Keratinocyte (primary cell): Measurements from ENCODE around the gene PCBP2. TPM values are rescaled to one million over a fixed set of nuclear protein-coding genes. Genes with fewer than 3 reads are reported as not detected.
"Not testable (repeated sequence)": the region's sequence is repeated elsewhere in the genome, so short reads cannot be mapped to it uniquely, and the experiment has no call there.

ENCODE experiments used
- DNase-seq: peaks from one replicate; pipeline ENCODE4 v3.0.0-alpha.2; 2011; ENCODE audit warnings: low read depth, missing footprints, low spot score
- FAIRE-seq: peaks from 2 replicates; lab custom pipeline; 2011; peaks lifted over from hg19 to GRCh38; lab: Jason Lieb, UNC
- H2AFZ ChIP-seq: 2 replicates; pipeline ENCODE4 v1.6.0; 2012; ENCODE audit warnings: low read length, control low read depth, inconsistent platforms; ENCODE audit not compliant: control insufficient read depth
- H3K27ac ChIP-seq: 2 replicates; pipeline ENCODE4 v1.5.1; 2011; ENCODE audit warnings: low read length; ENCODE audit not compliant: control insufficient read depth, insufficient read depth
- H3K27me3 ChIP-seq: 3 replicates; pipeline ENCODE4 v1.6.0; 2011; ENCODE audit warnings: low read length; ENCODE audit not compliant: control insufficient read depth, insufficient read depth; ENCODE audit errors: extremely low read depth
- H3K36me3 ChIP-seq, 2 experiments: 2 replicates in 1 of 2; 3 replicates in 1 of 2; pipeline ENCODE4 v1.5.1; 2011; ENCODE audit warnings: low read length in 2 of 2, mild to moderate bottlenecking in 1 of 2; ENCODE audit not compliant: control insufficient read depth in 2 of 2, insufficient read depth in 2 of 2; ENCODE audit errors: extremely low read depth in 1 of 2
- H3K4me1 ChIP-seq: 3 replicates; pipeline ENCODE4 v1.5.1; 2011; ENCODE audit warnings: low read length; ENCODE audit not compliant: control insufficient read depth, insufficient read depth; ENCODE audit errors: extremely low read depth
- H3K4me2 ChIP-seq: 3 replicates; pipeline ENCODE4 v1.6.0; 2011; ENCODE audit warnings: low read depth, low read length; ENCODE audit not compliant: control insufficient read depth, insufficient read depth; ENCODE audit errors: extremely low read depth
- H3K4me3 ChIP-seq, 3 experiments: fragments of 200-600 bp in 1 of 3; sonication (generic) in 1 of 3; 2 replicates in 2 of 3; 3 replicates in 1 of 3; pipeline ENCODE4 v1.5.1; 2011 to 2016; ENCODE audit warnings: low read length in 3 of 3, mild to moderate bottlenecking in 3 of 3, control low read depth in 2 of 3, inconsistent platforms in 1 of 3, low read depth in 1 of 3, mixed read lengths in 1 of 3, mixed run types in 1 of 3, moderate library complexity in 1 of 3; ENCODE audit not compliant: control insufficient read depth in 2 of 3, insufficient read depth in 2 of 3; ENCODE audit errors: extremely low read depth in 1 of 3
- H3K79me2 ChIP-seq: 2 replicates; pipeline ENCODE4 v1.6.0; 2012; ENCODE audit warnings: low read length; ENCODE audit not compliant: control insufficient read depth, insufficient read depth
- H3K9ac ChIP-seq: 3 replicates; pipeline ENCODE4 v1.6.0; 2011; ENCODE audit warnings: low read length; ENCODE audit not compliant: control insufficient read depth, insufficient read depth; ENCODE audit errors: extremely low read depth
- H3K9me1 ChIP-seq: 3 replicates; pipeline ENCODE4 v1.6.0; 2011; ENCODE audit warnings: low read length; ENCODE audit not compliant: control insufficient read depth, insufficient read depth; ENCODE audit errors: extremely low read depth
- H3K9me3 ChIP-seq: 2 replicates; pipeline ENCODE4 v1.5.1; 2012; ENCODE audit warnings: low read depth, low read length; ENCODE audit not compliant: control insufficient read depth
- H4K20me1 ChIP-seq: 3 replicates; pipeline ENCODE4 v1.6.0; 2011; ENCODE audit warnings: low read length; ENCODE audit not compliant: control insufficient read depth, insufficient read depth; ENCODE audit errors: extremely low read depth
- EZH2 ChIP-seq: IDR thresholded peaks from one replicate; pipeline ENCODE4 v1.6.1; 2012; ENCODE audit warnings: inconsistent platforms, mild to moderate bottlenecking, low read length, moderate library complexity
- dilution Hi-C: fragments of 300-500 bp; cut with MboI; formaldehyde crosslinking; loops from one replicate; pipeline ENCODE4 v1.7.0; 2020; ENCODE audit warnings: low sequenced_read_pairs; ENCODE audit not compliant: extremely low pct_ligation_motif_present
- polyA plus RNA-seq, 5 experiments: library from polyadenylated mRNA; depleted of rRNA in 3 of 5; stranded (reverse) in 3 of 5; stranded (forward) in 1 of 5; unstranded in 1 of 5; fragments of >200 nt; gene quantifications; 1 replicate in 1 of 5; 2 replicates in 3 of 5; 3 replicates in 1 of 5; pipeline versions ENCODE4 v1.2.1 to v1.2.3, GENCODE V29; 2011 to 2012; ENCODE audit warnings: missing spikeins in 2 of 5, low read depth in 1 of 5, low replicate concordance in 1 of 5
- TF ChIP-seq, protein P1 (sequence below), 3 experiments: IDR thresholded peaks in 1 of 3; conservative IDR thresholded peaks in 1 of 3; optimal IDR thresholded peaks in 1 of 3; 2 replicates in 2 of 3; 3 replicates in 1 of 3; pipeline versions ENCODE3 to v1.5.1; 2011; ENCODE audit warnings: low read length in 3 of 3, mild to moderate bottlenecking in 3 of 3, moderate library complexity in 2 of 3, control low read depth in 1 of 3, inconsistent platforms in 1 of 3; ENCODE audit not compliant: insufficient read depth in 2 of 3; ENCODE audit errors: extremely low read depth in 1 of 3

Gene PCBP2
- polyA plus RNA-seq, 1 donor (not counting 4 experiments of a cell fraction or from before 2014, with no cell fraction given), result 238 TPM

DNA sequence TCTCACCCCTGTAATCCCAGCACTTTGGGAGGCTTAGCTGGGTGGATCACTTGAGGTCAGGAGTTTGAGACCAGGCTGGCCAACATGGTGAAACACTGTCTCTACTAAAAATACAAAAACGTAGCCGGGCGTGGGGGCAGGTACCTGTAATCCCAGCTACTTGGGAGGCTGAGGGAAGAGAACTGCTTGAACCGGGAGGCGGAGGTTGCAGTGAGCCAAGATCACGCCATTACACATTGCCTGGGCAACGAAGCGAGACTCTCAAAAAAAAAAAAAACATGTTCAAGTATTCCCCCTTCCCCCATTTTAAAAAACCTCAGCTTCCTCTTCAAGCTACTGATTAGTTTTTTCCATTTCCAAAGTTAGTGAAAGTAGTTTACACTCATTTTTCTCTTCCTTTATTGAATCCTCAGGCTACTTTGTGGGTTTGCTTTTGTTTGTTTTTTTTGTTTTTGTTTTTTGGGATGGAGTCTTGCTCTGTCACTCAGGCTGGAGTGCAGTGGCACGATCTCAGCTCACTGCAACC lies 34.5 kb upstream of the PCBP2 start:
- H3K79me2 ChIP-seq, H2AFZ ChIP-seq, H4K20me1 ChIP-seq, H3K9me3 ChIP-seq, H3K36me3 ChIP-seq, H3K9ac ChIP-seq, H3K4me1 ChIP-seq, dilution Hi-C loops, H3K9me1 ChIP-seq, DNase-seq, H3K4me3 ChIP-seq, H3K27me3 ChIP-seq, H3K4me2 ChIP-seq, FAIRE-seq, H3K27ac ChIP-seq: not testable (repeated sequence)

DNA sequence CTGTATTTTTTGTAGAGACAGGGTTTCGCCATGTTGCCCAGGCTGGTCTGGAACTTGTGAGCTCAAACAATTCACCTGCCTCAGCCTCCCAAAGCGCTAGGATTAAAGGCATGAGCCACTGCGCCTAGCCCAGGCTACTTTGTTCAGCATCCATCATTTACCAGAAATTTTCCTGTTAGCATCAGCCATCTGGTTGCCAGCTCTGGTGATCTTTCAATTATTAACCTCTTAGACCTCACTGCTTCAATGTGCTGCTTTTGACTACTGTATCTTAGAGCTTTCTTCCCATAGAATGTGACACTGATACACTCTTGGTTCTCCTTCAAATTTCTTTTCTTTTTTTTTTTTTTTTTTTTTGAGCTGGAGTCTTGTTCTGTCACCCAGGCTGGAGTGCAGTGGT lies 33.7 kb upstream of the PCBP2 start:
- H3K27me3 ChIP-seq, result no peaks in the 10 kb centered on the region
- H3K36me3 ChIP-seq, result peaks cover 0 to 3% of the 10 kb centered on the region in 2 experiments
- no peak overlapping the region for H3K4me3 ChIP-seq
- no peak overlapping the region for H2AFZ ChIP-seq
- no peak overlapping the region for H3K27ac ChIP-seq
- dilution Hi-C loops, result no loop called here
- no peaks in the 10 kb centered on the region for H3K9me1 ChIP-seq
- no peaks in the 10 kb centered on the region for H3K9me3 ChIP-seq
- H3K4me1 ChIP-seq, result peaks cover 5% of the 10 kb centered on the region
- no peak overlapping the region for H3K9ac ChIP-seq
- FAIRE-seq (no peak), DNase-seq (no peak)
- no peaks in the 10 kb centered on the region for H4K20me1 ChIP-seq
- TF ChIP-seq, protein P1, sequence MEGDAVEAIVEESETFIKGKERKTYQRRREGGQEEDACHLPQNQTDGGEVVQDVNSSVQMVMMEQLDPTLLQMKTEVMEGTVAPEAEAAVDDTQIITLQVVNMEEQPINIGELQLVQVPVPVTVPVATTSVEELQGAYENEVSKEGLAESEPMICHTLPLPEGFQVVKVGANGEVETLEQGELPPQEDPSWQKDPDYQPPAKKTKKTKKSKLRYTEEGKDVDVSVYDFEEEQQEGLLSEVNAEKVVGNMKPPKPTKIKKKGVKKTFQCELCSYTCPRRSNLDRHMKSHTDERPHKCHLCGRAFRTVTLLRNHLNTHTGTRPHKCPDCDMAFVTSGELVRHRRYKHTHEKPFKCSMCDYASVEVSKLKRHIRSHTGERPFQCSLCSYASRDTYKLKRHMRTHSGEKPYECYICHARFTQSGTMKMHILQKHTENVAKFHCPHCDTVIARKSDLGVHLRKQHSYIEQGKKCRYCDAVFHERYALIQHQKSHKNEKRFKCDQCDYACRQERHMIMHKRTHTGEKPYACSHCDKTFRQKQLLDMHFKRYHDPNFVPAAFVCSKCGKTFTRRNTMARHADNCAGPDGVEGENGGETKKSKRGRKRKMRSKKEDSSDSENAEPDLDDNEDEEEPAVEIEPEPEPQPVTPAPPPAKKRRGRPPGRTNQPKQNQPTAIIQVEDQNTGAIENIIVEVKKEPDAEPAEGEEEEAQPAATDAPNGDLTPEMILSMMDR (optimal IDR thresholded peaks at IDR 0.05 in 1 of 3, IDR thresholded peaks at IDR 0.05 in 1 of 3, conservative IDR thresholded peaks at IDR 0.05 in 1 of 3; ENCODE audit: extremely low read depth in 1 of 3, insufficient read depth in 2 of 3, low read length in 3 of 3), result no peak
- H3K79me2 ChIP-seq, result no peaks in the 10 kb centered on the region
- H3K4me2 ChIP-seq, result no peak overlapping the region

DNA sequence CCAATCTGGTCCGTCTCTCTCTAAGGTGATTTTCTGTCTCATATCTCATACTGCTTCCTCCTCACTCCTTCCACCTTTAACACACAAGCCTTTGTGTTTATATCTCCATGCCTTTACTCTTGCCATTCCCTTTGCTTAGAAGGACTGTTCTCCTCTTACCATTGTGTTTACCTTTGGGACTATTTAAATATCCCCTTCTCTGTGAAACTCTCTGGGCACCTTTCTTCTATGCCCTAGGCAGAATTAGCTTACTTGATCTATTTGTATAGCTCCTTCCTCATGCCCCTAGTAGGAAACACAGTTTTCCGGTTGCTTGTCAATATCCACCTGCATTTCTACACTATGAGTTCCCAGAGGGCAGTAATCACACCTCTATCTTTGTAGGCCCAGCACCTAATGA lies 32.1 kb upstream of the PCBP2 start:
- Histone ChIP-seq H3K4me2 (no peak overlapping the region), H3K36me3 (no peaks in the 10 kb centered on the region), H3K9me1 (no peaks in the 10 kb centered on the region), H3K9me3 (no peaks in the 10 kb centered on the region), H3K4me1 (peaks cover 5% of the 10 kb centered on the region), H3K79me2 (no peaks in the 10 kb centered on the region), H3K27me3 (no peaks in the 10 kb centered on the region), H4K20me1 (no peaks in the 10 kb centered on the region), H3K4me3 (no peak overlapping the region), H3K27ac (no peak overlapping the region), H3K9ac (no peak overlapping the region), H2AFZ (no peak overlapping the region)
- dilution Hi-C loops, result no loop called here
- no peak for TF ChIP-seq EZH2
- TF ChIP-seq, protein P1 (optimal IDR thresholded peaks at IDR 0.05 in 1 of 3, IDR thresholded peaks at IDR 0.05 in 1 of 3, conservative IDR thresholded peaks at IDR 0.05 in 1 of 3; ENCODE audit: extremely low read depth in 1 of 3, insufficient read depth in 2 of 3, low read length in 3 of 3), result no peak
- FAIRE-seq (no peak), DNase-seq (no peak)

DNA sequence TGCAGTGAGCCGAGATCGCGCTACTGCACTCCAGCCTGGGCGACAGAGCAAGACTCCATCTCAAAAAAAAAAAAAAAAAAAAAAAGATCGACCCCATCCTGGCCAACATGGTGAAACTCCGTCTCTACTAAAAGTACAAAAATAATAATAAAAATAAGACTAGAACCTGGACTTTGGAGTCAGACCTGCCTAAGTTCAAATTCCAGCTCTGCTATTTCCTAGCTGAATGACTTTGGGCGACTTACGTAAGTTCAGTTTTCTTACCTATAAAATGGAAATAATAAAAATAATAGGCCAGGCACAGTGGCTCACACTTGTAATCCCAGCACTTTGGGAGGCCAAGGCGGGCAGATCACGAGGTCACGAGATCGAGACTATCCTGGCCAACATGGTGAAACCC lies 29.7 kb upstream of the PCBP2 start:
- FAIRE-seq, H2AFZ ChIP-seq, H3K9ac ChIP-seq, H3K9me3 ChIP-seq, H3K27me3 ChIP-seq, H3K4me1 ChIP-seq, DNase-seq, H4K20me1 ChIP-seq, H3K9me1 ChIP-seq, H3K4me3 ChIP-seq, dilution Hi-C loops, H3K79me2 ChIP-seq, H3K4me2 ChIP-seq, H3K27ac ChIP-seq, H3K36me3 ChIP-seq: not testable (repeated sequence)
